Measurements from ENCODE around the gene MINK1. TPM values are rescaled to one million over a fixed set of nuclear protein-coding genes. Genes with fewer than 3 reads are reported as not detected.

Gene MINK1
- polyA plus RNA-seq, 2 of the 4 experiments (the other 2 are of a cell fraction) = 41.3 to 66.9 TPM

GRCh38 chr17:4928881-4929280 is 95.7 kb downstream of the MINK1 start (continued):
- TF ChIP-seq EHMT2 (IDR thresholded peaks at IDR 0.05; ENCODE audit: low read depth) (no peak), FOSB (CRISPR knock-in tag; IDR thresholded peaks at IDR 0.05) (no peak), ZNF302 (CRISPR knock-in tag; IDR thresholded peaks at IDR 0.05) (no peak)

DNA sequence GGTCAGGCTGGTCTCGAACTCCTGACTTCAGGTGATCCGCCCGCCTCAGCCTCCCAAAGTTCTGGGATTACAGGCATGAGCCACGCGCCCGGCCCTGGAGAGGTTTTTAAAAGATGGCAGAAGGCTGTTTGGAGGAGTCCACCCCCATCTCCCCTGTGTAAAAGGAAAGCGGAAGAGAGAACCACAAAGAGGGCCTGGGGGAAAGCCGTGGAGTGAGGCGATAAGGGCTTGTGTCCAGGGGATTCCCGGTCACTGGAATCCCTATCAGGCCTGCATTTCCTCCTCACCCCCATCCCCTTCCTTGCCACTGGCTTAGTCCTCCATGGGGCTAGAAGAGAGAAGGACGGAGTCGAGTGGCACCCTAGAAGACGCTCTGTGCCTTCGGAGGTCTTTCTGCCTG is 98.8 kb downstream of the MINK1 start, which contains the start of gene GP1BA:
GP1BA (plus strand) TSS at position 315 of the 400 bp plus-strand sequence. CDS start 328 bp downstream, outside the sequence.
- 94% methylated on average over 14 of the region's 14 CpGs for WGBS (ENCODE audit: missing lambda C conversion rate)

DNA sequence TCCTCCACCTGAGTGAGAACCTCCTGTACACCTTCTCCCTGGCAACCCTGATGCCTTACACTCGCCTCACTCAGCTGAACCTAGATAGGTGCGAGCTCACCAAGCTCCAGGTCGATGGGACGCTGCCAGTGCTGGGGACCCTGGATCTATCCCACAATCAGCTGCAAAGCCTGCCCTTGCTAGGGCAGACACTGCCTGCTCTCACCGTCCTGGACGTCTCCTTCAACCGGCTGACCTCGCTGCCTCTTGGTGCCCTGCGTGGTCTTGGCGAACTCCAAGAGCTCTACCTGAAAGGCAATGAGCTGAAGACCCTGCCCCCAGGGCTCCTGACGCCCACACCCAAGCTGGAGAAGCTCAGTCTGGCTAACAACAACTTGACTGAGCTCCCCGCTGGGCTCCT is 99.6 kb downstream of the MINK1 start:
- ChIA-PET CTCF (interaction anchor here (0.8 to 2.0 kb wide), 4 partner anchors 9 to 129 kb away, joined by 3 to 7 read pairs (median 3); no protein-coding TSS in a partner anchor), POLR2A (interaction anchor here (0.9 kb wide), 1 partner anchor 35 kb away, joined by 3 read pairs; the partner anchor contains the start of gene SPAG7)
- ATAC-seq (peak in 1 of 2 experiments; percentile 7; a peak in 1 of 6 replicates), DNase-seq (ENCODE audit: low read depth in 1 of 2, low spot score in 1 of 2) (no peak), FAIRE-seq (no peak)
- no peak overlapping the region for H3K4me2 ChIP-seq
- no peaks in the 10 kb centered on the region for H3K4me1 ChIP-seq
- no peak overlapping the region for H3K4me3 ChIP-seq
- no peaks in the 10 kb centered on the region for H3K9me3 ChIP-seq
- H3K27ac ChIP-seq = no peak overlapping the region
- 95% methylated on average over 12 of the region's 12 CpGs for WGBS (ENCODE audit: missing lambda C conversion rate)
- TF ChIP-seq TP53 (CRISPR knock-in tag; IDR thresholded peaks at IDR 0.05) (no peak), USF2 (IDR thresholded peaks at IDR 0.05) (no peak), NR3C1 (IDR thresholded peaks at IDR 0.05) (no peak), PHF8 (IDR thresholded peaks at IDR 0.05; ENCODE audit: borderline replicate concordance, low read depth) (no peak), EHF (CRISPR knock-in tag; IDR thresholded peaks at IDR 0.05) (no peak), REST (IDR thresholded peaks at IDR 0.05) (no peak), HOXA7 (CRISPR knock-in tag; IDR thresholded peaks at IDR 0.05) (no peak), RNF2 (IDR thresholded peaks at IDR 0.05; ENCODE audit: borderline replicate concordance, low read depth) (no peak), POLR2AphosphoS2 (conservative IDR thresholded peaks at IDR 0.05; ENCODE audit: low read length) (no peak), POLR2A (IDR thresholded peaks at IDR 0.05; ENCODE audit: low read length) (no peak), ATOH8 (CRISPR knock-in tag; IDR thresholded peaks at IDR 0.05; ENCODE audit: low read depth) (no peak), ZFP36 (IDR thresholded peaks at IDR 0.05; ENCODE audit: borderline replicate concordance, partially characterized antibody) (no peak), NFE2L2 (conservative IDR thresholded peaks at IDR 0.05; ENCODE audit: low read length) (no peak), CEBPB (IDR thresholded peaks at IDR 0.05) (no peak), MAX (IDR thresholded peaks at IDR 0.05) (no peak), SREBF2 (IDR thresholded peaks at IDR 0.05) (no peak), HDAC2 (IDR thresholded peaks at IDR 0.05) (no peak), FOXS1 (CRISPR knock-in tag; IDR thresholded peaks at IDR 0.05) (no peak), RCOR1 (IDR thresholded peaks at IDR 0.05; ENCODE audit: low read depth, low read length) (no peak)
- TF ChIP-seq, protein P1, sequence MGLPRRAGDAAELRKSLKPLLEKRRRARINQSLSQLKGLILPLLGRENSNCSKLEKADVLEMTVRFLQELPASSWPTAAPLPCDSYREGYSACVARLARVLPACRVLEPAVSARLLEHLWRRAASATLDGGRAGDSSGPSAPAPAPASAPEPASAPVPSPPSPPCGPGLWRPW (IDR thresholded peaks at IDR 0.05) = no peak

More for the DNA sequence above, 98.8 kb downstream of the MINK1 start, which contains the start of gene GP1BA:
- H3K4me1 ChIP-seq = no peaks in the 10 kb centered on the region
- no peak within 1 kb of the TSS for H3K27ac ChIP-seq
- H3K4me3 ChIP-seq = no peak within 1 kb of the TSS
- ChIA-PET CTCF (interaction anchor here (1.0 to 2.0 kb wide), 3 partner anchors 8 to 130 kb away, joined by 3 to 7 read pairs (median 3); no protein-coding TSS in a partner anchor), POLR2A (interaction anchor here (1.4 kb wide), 1 partner anchor 8 kb away, joined by 4 read pairs; the partner anchor contains the start of genes RNF167 and SLC25A11)
- FAIRE-seq (no peak), DNase-seq (ENCODE audit: low read depth in 1 of 2, low spot score in 1 of 2) (no peak), ATAC-seq (no peak)
- TF ChIP-seq NR3C1 (IDR thresholded peaks at IDR 0.05) = no peak
- TF ChIP-seq HDAC2 (IDR thresholded peaks at IDR 0.05) = no peak
- TF ChIP-seq CEBPB (IDR thresholded peaks at IDR 0.05) = no peak
- no peak for TF ChIP-seq TP53 (CRISPR knock-in tag; IDR thresholded peaks at IDR 0.05)
- no peak for TF ChIP-seq CHD2 (IDR thresholded peaks at IDR 0.05; ENCODE audit: low read length, partially characterized antibody)
- H3K4me2 ChIP-seq = no peak within 1 kb of the TSS
- no peaks in the 10 kb centered on the region for H3K9me3 ChIP-seq

All from A549 (cell line).